ENCODE results near the gene TTBK1.

- TF ChIP-seq POLR2A (IDR thresholded peaks at IDR 0.05; ENCODE audit: low read length) (no peak), GATA1 (IDR thresholded peaks at IDR 0.05; ENCODE audit: low read depth, low read length) (no peak)
These were observed 49.4 kb upstream of the TTBK1 start for GRCh38 chr6:43193929-43194328.
